Glutamatergic neuron (in vitro differentiated cells): ENCODE measurements around the gene APBB3. TPM values are rescaled to one million over a fixed set of nuclear protein-coding genes. Genes with fewer than 3 reads are reported as not detected.
"Not testable (repeated sequence)": the region's sequence is repeated elsewhere in the genome, so short reads cannot be mapped to it uniquely, and the experiment has no call there.

Source experiments
- DNase-seq: peaks from one replicate; pipeline ENCODE4 v3.0.0; 2022
- H3K27ac Mint-ChIP-seq: one replicate; pipeline ENCODE4 v1.8.0; 2020; ENCODE audit warnings: mild to moderate bottlenecking, mixed read lengths, inconsistent platforms; ENCODE audit not compliant: unreplicated experiment
- H3K27me3 Mint-ChIP-seq: one replicate; pipeline ENCODE4 v1.8.0; 2020; ENCODE audit warnings: mild to moderate bottlenecking, moderate library complexity, mixed read lengths, inconsistent platforms; ENCODE audit not compliant: unreplicated experiment
- H3K36me3 Mint-ChIP-seq: one replicate; pipeline ENCODE4 v1.8.0; 2020; ENCODE audit warnings: mild to moderate bottlenecking, mixed read lengths, inconsistent platforms; ENCODE audit not compliant: unreplicated experiment
- H3K4me1 Mint-ChIP-seq: one replicate; pipeline ENCODE4 v1.8.0; 2020; ENCODE audit warnings: mild to moderate bottlenecking, low read depth, mixed read lengths, inconsistent platforms; ENCODE audit not compliant: unreplicated experiment
- H3K4me3 Mint-ChIP-seq: one replicate; pipeline ENCODE4 v1.8.0; 2020; ENCODE audit warnings: mild to moderate bottlenecking, mixed read lengths, inconsistent platforms; ENCODE audit not compliant: unreplicated experiment
- H3K9me3 Mint-ChIP-seq: one replicate; pipeline ENCODE4 v1.8.0; 2020; ENCODE audit warnings: mild to moderate bottlenecking, moderate library complexity, mixed read lengths, inconsistent platforms; ENCODE audit not compliant: unreplicated experiment
- total RNA-seq: library from RNA; stranded (reverse); fragmentation: NEBNext Ultra II Directional; extraction: Animal tissue kit (Norgen Biotek cat#: 25700); gene quantifications from one replicate; pipeline ENCODE4 v1.2.1, GENCODE V29; 2021; ENCODE audit not compliant: unreplicated experiment
- TF ChIP-seq, protein P1 (sequence below): fragments of 200-600 bp; sonication (generic); IDR thresholded peaks from one replicate; pipeline ENCODE4 v1.5.0; 2021; ENCODE audit not compliant: partially characterized antibody, unreplicated experiment

Gene APBB3
- total RNA-seq, 1 donor from 2014 or later: 103 TPM

DNA sequence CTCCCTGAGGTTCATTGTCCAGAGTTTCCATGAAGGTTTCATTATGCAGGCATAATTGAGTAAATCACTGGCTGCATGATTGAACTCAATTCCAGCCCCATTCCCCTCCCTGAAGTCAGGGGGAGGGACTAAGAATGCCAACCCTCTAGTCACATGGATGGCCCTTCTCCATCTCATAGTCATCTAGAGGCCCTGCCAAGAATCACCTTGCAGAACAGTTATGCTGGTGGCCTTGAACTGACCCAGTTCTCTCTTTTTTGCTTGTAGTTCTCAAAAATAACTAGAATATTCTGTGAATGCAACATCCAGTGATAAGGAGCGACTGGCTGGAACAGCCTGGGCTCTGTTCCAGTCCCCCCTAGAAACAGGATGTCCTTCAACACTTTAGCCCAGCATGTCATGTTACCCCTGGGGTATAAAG lies 31.9 kb upstream of the APBB3 start:
- Mint-ChIP-seq H3K4me3 (no peak overlapping the region), H3K27ac (no peak overlapping the region), H3K36me3 (no peaks in the 10 kb centered on the region), H3K27me3 (no peaks in the 10 kb centered on the region), H3K4me1 (no peaks in the 10 kb centered on the region), H3K9me3 (no peaks in the 10 kb centered on the region)
- TF ChIP-seq, protein P1, sequence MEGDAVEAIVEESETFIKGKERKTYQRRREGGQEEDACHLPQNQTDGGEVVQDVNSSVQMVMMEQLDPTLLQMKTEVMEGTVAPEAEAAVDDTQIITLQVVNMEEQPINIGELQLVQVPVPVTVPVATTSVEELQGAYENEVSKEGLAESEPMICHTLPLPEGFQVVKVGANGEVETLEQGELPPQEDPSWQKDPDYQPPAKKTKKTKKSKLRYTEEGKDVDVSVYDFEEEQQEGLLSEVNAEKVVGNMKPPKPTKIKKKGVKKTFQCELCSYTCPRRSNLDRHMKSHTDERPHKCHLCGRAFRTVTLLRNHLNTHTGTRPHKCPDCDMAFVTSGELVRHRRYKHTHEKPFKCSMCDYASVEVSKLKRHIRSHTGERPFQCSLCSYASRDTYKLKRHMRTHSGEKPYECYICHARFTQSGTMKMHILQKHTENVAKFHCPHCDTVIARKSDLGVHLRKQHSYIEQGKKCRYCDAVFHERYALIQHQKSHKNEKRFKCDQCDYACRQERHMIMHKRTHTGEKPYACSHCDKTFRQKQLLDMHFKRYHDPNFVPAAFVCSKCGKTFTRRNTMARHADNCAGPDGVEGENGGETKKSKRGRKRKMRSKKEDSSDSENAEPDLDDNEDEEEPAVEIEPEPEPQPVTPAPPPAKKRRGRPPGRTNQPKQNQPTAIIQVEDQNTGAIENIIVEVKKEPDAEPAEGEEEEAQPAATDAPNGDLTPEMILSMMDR: no peak
- no peak for DNase-seq

GRCh38 chr5:140595538-140596300 lies 31.3 kb upstream of the APBB3 start:
- Mint-ChIP-seq H3K9me3 (no peaks in the 10 kb centered on the region), H3K27me3 (no peaks in the 10 kb centered on the region), H3K4me3 (no peak overlapping the region), H3K4me1 (no peaks in the 10 kb centered on the region), H3K36me3 (no peaks in the 10 kb centered on the region), H3K27ac (no peak overlapping the region)
- TF ChIP-seq, protein P1: no peak
- DNase-seq: no peak

GRCh38 chr5:140594169-140594568 lies 29.8 kb upstream of the APBB3 start:
- H3K9me3 Mint-ChIP-seq: no peaks in the 10 kb centered on the region

DNA sequence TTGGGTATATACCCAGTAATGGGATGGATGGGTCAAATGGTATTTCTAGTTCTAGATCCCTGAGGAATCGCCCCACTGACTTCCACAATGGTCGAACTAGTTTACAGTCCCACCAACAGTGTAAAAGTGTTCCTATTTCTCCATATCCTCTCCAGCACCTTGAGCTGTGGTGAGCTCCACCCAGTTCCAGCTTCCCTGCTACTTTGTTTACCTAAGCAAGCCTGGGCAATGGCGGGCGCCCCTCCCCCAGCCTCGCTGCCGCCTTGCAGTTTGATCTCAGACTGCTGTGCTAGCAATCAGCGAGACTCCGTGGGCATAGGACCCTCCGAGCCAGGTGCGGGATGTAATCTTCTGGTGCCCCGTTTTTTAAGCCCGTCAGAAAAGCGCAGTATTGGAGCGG lies 28.7 kb upstream of the APBB3 start:
- not testable (repeated sequence) for H3K27me3 Mint-ChIP-seq, DNase-seq, H3K36me3 Mint-ChIP-seq, H3K4me3 Mint-ChIP-seq, H3K27ac Mint-ChIP-seq, H3K9me3 Mint-ChIP-seq, H3K4me1 Mint-ChIP-seq

More at GRCh38 chr5:140594169-140594568, 29.8 kb upstream of the APBB3 start:
- H3K27me3 Mint-ChIP-seq: no peaks in the 10 kb centered on the region
- H3K4me1 Mint-ChIP-seq: no peaks in the 10 kb centered on the region
- TF ChIP-seq, protein P1: no peak
- H3K4me3 Mint-ChIP-seq: no peak overlapping the region
- H3K36me3 Mint-ChIP-seq: no peaks in the 10 kb centered on the region
- no peak for DNase-seq
- H3K27ac Mint-ChIP-seq: no peak overlapping the region

DNA sequence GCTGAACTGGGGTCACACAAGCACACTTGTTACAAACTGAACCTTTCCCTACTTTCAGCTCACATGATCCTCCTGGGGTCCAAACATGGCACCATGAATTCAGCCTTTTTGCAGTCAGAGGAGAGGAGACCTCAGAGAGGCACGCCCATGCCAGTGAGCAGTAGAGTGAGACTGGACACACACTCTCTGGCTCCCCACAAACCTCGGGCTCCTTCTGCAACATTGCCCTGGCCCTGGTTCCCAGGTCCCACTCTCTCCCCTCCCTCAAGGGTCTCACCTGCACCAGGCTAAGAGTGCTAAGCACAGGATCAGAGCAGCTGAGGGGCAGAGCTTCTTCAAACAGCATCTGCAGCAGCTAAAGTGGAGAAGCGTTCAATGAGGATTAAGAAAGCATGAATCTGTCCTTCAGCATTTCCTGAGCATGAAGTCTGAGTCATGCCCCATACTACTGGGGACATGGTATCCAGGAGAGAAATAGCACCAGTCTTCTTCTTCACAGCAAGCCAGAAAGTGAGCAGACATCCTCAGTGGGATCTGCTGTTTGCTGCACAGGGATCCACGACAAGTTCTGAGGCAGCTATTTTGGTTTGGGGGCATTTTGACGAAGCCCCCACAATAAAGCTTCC lies 27.5 kb upstream of the APBB3 start:
- Mint-ChIP-seq H3K36me3 (no peaks in the 10 kb centered on the region), H3K4me3 (no peak overlapping the region), H3K27ac (no peak overlapping the region), H3K9me3 (no peaks in the 10 kb centered on the region), H3K4me1 (no peaks in the 10 kb centered on the region), H3K27me3 (no peaks in the 10 kb centered on the region)
- DNase-seq: no peak
- TF ChIP-seq, protein P1: no peak
